Central memory CD4-positive, alpha-beta T cell (primary cell): ENCODE results near the gene INPP5A.
"Not testable (repeated sequence)": the region's sequence is repeated elsewhere in the genome, so short reads cannot be mapped to it uniquely, and the experiment has no call there.

Experiments
- DNase-seq: peaks from one replicate; pipeline ENCODE4 v3.0.0; 2022

Gene INPP5A

DNA sequence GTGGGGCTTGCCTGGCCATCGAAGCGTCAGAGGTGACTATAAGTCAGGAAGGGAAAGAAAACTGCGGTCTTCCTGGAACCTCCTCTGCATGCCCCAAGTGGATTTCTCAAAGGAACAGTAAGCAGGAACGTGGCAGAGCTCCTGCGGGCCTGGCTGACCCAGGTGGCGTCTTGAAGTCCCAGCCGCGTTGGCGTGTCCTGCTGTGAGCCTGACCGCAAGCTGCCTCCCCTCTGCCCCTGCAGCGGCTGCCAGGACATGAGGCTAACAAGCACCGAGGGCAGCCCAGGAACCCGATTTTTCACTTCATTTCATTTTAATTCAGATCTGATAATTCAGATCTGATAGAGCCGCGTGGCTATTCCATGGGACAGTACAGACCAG lies 193.0 kb downstream of the INPP5A start:
- DNase-seq, result no peak

DNA sequence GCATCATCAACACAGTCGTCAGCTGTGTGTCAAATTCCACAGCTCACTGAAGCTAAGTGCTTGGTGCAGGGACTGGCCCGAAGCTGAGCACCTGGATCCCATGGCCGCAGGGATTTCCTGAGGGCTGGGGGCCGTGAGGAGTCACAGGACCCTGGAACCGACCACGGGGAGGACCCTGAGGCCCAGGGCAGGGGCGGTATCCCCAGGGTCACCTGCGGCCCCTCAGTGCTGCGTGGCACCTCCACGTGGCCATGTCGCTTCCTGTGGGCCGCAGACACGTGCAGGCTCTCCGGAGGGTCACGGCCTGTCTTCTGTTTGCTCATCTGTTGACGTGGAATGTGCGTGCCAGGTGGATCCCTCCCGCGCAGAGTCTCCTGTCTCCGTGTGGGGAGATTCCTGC lies 194.9 kb downstream of the INPP5A start:
- DNase-seq, result no peak

DNA sequence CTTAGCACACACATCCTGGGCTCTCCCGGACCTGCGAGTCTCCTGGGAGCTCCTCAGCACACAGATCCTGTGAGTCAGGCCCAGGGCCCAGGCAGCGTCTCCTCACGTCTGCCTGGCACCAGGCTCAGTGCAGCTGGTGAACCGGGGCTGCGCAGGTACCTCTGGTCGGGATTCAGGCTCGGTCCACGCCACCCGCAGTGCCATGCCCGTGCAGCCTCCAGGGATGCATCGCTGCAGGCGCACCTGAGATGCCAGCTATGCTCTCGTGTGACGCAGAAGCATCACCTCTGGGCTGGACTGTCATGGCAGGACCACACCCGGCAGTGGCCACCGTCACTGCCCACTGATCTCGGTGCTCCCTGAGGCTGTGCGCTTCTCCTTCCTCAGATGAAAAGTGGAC lies 196.3 kb downstream of the INPP5A start:
- no peak for DNase-seq

DNA sequence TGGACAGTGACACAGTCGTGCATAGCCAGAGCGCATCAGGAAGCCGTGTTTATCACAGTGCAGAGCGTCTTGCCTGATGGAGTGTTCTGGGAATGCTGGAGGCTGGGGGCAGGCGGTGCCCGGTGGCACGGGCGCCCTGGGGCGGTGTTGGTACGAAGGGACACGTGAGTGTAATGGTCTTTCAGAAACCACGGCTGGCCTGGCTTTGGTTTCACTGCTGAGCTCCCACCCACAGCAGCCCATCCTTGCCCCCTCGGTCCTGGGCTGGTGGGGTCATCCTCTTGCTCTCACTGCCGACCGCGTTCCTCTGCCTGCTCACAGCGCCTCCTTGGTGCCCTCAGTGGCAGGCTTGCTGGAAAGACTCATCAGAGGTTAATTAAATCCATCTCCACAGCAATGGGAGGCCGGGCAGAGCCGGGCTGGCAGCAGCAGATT lies 197.8 kb downstream of the INPP5A start:
- no peak for DNase-seq

DNA sequence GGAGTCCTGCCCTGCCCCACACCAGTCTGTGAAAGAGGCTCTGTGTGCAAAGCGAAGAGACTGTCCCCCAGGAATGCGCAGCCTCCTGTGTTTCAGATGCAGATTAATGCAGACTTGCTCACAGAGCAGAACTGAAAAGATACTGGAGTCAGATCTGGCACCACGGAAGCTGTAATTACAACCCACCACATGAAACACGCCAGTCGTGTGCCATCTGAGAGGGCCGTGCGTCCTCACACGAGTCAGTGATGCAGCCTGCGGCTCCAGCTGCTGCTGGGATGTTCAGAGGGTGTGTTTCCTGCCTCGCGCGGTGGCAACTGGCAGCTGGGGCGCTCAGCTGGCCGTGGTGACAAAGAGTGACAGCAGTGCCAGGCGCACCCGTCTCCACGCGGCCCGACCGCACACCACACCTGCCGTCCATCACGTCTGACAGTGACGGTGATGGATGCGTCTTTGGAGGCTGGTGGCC lies 198.4 kb downstream of the INPP5A start:
- DNase-seq, result no peak

DNA sequence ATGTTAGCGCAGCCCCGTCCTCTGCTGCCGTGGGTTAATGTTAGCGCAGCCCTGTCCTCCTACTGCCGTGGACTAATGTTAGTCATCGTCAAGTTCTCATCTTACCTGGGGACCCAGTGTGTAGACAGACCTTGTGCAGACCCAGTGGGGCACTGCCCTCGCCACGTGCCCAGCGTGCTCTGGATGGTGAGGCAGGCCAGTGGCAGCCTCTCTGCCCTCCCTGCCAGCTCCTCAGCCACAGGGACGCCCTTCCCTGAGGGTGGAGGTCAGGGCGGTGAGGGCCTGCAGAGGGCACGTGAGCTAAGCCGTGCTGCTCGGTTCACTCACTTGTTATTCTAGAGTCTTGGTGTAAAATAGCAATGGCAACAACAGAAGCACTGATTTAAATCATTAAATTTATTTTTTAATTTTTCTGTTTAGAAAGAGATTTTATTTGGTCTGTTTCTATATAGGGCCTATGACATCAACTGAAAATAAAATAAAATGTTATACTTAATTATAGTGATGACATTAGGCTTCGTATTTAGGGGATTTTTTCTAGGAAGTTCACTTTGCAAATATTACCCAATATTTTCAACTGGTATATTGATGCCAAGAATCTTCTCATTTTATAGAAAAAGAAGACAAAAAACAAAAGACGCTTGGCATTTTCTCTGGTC lies 199.9 kb downstream of the INPP5A start:
- no peak for DNase-seq

DNA sequence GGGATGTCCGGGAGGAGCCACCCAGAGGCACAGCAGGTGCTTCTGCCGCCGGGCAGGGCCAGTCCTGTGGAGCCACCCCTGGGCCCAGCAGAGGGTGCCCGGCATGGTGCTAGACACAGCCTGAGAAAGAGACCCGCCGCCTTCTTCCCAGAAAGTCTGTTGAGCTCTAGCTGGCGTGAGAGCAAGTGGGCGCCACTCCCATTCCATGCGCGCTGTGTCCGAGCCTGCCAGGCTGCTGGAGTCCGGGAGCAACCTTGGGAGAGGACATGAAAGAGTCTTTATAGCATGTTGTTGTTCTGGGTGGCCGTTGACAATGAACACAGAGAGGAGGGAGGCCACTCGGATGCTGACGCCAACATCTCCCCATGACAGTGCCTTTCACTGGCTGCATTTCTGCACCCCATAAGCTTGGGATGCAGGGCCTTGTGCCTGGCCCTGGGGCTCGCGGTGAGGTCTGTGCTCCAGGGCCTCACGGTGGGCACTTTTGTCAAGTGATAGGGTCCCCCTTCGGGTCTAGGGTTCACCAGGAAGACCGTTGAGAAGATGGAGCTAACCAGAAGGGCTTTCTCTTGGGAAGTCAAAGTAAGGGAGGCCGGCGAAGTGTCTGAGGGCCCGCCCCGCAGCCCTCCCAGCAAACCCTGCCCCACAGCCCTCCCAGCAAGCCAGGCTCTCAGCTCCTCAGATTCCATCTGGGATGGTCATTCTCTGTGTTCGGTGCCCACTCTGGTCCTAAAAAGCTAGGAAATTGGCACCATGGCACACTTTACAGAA lies 201.1 kb downstream of the INPP5A start:
- DNase-seq, result no peak

DNA sequence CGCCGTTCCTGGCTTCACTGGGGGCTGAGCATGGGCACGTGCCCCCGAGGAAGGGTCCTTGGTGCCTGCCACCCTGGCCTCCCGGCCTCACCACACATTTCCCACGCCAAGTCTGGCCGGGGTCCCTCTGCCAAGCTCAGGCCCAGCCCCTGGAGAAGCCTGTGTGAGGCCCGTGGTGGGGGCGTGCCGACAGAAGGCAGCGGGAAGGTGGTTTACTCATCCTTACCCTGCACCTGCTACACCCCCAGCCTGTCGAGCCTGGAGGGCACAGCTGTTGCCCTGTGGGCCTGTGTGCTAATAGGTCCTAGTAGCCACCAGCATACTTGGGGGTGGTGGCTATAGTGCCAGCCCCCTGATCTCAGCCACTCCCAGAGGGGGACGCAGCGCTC lies 201.6 kb downstream of the INPP5A start:
- no peak for DNase-seq

DNA sequence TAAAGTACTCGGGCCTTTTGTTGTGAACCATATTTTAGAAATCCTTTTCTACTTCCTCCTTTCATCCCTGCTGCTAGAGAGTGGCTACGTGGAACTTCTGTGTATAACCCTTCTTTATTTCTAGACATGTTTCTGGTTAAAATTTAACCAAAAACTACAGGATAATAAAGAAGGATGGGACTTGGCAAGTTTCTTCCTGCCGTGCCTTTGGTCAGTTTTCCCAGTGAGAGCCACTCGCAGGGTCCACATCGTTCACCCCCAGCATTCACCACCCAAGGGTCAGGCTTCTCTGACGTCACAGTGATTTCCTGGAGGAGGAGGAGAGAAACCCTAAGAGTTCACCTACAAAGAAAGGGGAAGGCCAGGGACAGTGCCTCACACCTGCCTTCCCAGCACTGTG lies 203.0 kb downstream of the INPP5A start:
- DNase-seq, result no peak

DNA sequence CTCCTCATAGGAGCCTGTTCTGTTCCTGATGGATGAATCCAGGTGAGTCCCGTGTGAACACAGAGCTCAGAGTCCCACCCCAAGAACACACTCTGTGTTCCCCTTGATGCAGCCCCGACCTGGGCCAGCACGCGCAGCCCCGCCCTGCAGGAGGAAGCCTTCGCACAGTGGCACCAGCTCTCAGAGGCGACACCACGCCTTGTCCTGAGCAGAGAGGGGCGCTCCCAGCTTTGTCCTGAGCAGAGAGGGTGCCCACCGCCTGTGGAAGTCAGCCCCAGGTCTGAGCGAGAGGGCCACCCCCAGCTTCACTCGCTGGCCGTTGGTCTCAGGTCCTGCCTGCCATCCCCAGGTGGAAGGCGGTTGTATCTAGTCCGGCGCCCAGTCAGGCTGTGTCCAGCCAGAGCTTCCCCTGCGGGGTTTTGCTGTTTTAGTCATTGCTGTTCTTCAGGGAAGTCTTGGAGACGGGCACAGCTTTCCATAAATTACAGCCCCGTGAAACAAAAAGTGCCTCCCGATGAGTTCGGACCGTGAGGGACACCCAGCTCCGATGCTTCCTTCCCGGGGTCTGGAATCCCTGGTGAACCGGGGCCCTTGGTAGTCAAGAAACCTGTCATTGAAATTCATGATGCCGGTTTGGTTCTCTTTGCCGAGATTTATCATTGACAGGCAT lies 204.7 kb downstream of the INPP5A start:
- no peak for DNase-seq

DNA sequence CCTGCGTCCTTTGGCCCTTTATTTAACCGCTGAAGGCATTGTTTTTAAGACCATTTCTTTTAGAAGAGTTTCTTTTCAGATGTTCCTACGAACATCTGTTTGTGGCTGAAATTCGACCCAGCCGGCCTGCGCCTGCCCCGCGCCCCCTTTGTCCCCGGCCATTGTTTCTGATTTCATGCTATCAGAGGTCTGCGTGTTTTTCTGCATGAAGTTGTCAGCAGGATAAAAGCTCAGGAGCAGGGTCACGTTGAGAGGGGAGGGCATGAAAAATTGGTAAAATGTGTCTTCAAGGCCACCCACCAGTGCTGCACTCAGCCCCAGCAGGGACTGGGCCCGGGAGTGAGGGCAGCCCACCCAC lies 205.2 kb downstream of the INPP5A start:
- DNase-seq, result no peak

DNA sequence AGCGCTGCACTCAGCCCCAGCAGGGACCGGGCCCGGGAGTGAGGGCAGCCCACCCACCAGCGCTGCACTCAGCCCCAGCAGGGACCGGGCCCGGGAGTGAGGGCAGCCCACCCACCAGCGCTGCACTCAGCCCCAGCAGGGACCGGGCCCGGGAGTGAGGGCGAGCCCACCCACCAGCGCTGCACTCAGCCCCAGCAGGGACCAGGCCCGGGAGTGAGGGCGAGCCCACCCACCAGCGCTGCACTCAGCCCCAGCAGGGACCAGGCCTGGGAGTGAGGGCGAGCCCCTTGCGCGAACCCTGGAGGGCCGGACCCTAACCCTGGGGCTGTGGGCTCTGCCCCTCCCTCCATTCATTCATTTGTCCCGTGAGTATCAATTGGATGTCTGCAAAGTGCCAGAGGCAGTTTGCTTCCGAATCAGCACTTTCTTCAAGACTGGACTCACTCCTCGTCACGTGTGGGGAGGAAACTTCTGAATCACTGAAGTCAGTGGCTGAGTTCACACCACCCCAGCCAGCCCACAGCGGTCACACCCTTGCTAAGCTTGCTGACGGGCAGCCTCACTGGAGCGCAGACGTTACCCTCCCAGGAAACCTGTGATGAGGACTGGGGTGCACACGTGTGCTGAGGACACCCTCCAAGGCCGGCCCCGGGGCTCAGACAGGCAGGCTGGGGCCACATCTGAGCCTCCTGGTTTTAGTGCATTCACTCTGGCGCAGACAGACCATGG lies 205.8 kb downstream of the INPP5A start:
- not testable (repeated sequence) for DNase-seq

DNA sequence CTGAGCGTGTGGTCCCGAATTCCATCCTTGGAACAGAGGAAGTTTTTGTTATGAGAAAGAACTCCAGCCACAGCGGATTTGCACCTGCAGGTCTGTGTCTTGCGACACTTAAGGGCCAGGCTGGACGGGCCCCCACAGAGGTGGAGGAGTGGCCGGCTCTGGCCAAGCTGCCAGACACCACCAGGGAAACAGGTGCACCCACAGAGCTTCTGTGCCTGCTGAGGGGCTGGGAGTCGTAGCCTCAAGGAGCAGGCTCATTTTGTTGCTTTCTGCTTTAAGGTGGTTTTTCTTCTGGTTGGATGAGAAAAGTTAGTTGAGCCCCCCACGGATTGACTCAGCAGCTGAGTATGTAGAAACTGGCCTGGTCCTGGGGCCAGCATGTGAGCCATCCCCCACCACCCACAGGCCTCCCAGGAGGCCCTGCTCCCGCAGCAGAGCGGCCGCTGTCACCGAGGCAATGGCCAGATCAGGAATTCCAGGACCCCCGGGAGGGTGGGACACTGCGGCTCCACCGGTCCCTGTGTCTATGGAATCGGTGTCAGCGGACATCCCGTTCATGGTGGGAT lies 206.4 kb downstream of the INPP5A start:
- DNase-seq, result no peak

DNA sequence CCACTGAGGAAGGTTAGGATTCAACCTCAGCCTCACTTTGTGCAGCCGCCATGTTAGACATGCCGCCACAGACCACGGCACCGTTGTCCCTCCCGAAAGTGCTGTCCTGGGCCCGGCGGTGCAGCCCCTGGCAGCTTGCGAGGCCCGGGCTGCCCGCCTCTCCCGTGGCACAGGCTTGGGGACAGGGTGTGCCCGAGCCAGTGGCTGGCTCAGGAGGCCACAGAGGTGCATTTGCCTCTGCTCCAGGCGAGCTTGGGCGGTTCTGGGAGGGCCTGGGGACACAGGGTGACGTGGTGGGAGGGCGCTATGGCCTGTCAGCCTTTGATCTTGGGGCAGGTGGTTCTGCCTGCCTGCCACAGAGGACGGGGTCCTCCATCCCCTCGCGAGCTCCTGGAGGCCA lies 207.3 kb downstream of the INPP5A start:
- DNase-seq, result no peak

DNA sequence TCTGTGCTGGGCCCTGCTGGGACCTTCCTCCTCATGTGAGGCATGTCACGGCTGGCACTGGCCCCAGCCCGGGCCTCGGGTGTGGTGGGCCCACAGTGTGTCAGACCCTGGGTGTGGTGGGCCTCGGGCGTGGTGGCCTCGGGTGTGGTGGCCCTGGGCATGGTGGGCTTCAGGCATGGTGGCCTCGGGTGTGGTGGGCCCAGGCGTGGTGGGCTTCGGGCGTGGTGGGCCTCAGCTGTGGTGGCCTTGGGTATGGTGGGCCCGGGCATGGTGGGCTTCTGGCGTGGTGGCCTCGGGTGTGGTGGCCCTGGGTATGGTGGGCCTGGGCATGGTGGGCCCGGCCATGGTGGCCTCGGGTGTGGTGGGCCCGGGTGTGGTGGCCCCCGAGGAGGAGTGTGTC lies 207.9 kb downstream of the INPP5A start:
- no peak for DNase-seq

DNA sequence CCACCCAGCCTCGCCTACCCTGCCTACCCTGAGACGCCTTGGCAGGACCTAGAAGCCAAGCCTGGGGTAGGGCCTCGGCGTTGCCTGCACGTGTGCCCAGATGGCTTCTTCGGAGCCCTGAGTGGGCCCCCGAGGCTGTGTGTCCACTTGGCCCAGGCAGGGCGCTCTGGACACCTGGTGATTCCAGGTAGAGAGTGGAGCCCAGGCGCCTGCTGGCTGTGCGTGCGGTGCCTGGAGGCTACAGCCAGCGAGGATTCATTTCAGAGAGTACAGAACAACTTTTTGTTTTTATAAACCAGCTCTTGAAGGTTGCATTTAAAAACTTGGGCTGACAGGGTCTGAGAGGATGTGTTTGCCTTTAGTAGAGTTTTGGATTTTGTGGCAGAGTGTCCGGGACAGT lies 208.4 kb downstream of the INPP5A start:
- DNase-seq, result no peak

DNA sequence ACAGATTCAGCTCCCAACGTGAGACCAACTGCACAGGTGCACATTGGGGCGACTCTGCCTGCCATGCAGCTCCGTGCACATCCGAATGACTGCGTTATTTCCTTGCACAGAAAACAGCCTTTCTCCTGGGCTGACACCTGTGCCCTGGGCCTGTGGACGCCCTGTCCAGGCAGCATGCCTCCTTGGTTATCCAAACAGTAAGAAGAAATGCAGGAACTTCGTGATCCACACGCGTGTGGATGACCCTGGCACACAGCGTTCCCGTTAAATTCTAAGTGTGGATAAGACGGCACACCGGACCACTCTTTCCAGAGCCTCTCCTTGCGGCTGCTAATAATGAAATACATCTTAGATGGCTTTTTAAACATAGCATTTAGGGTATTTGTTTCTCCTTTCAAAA lies 208.8 kb downstream of the INPP5A start:
- no peak for DNase-seq

DNA sequence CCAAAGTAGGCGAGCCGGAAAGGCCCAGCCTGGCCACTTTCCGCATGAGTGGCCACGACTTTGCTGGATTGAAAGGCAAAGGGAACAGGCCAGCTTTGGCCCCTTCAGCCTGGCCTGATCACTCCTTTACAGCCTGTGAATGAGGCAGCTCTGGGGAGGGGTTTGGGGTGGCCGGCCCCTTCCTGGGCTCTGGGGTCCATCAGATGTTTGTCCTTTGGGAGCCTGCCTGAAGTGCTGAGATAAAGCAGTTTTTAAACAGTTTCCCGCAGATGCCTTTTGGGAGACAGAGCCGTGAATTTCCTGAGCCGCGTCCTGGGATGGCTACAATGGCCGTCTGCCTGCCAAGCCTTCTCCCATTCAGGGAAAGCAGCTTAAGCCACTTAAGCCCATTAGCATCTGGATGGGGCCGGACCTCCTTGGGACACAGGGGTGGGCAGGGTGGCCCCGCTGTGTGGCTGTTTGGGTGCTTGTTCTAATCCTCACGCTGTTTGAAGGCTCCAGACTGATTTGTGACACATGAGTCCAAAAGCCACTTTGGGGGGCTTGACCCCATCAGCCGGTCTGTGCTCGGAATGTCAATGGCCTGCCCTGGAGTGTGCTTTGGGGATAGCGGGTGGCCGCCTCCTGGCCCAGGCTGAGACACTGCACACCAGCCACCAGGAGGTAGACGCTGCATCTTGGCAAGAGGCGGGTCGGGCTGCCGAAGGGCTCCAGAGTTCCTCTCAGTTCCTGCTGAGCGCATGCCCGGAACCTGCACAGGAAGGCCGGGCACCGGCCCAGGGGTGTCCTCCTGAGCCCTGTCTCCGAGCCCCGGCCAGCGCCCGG lies 209.4 kb downstream of the INPP5A start:
- no peak for DNase-seq

DNA sequence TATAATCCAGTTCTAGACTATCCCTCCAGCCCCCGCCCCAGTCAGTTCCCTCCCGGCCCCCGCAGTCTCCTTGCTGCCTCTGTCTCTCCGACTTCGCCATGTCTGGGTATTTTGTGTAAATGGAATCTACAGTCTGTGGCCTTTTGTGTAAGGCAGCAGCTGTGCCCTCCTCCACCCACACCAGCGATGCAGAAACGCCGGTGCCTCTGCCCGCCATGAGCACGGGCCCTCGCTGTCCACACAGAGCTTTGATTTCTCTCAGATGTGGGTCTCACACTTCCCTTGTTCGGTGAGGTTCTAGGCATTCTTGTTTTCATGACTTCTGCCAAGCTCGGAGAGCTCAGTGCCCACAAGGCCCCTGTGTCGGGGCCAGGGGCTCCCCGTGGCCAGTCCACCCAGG lies 210.5 kb downstream of the INPP5A start:
- DNase-seq, result no peak

DNA sequence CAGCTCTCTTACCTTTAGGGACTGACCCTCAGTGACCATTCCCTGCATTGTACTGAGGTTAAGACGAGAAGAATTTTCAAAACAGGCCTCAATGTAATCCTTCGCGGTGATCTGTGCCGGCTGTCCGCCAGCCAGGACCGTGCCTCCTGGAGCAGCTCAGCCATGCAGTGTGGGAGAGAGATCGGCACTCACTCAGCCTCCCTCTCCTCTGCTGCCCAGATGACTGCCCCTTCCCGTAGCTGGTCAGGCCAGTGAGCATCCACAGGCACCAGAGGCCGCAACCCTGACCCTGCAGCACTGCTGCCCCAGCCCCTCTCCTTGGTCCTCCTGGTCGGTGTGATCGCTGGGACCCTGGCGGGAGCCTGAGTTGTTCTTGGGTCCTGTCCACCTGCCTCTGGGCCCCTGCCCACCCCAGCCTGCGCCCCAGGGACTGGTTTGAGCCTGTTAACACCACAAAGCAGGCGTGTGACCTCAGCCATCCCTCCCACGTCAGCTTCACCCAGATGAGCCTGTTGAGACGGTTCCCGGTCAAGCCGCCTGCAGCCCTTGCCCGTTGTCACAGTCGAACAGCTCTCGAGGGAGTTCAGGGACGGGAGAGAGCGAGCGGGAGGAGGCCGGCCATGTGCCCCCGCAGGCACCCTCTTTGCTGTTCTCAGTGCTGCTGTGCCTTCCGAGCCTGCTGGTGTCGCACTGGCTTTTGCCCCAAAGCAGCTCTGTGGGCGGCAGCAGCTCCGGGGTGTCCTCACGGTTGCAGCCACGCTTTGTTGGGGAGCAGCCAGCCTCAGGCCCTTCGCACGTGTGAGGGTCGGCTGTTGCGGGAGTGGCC lies 211.2 kb downstream of the INPP5A start:
- no peak for DNase-seq

DNA sequence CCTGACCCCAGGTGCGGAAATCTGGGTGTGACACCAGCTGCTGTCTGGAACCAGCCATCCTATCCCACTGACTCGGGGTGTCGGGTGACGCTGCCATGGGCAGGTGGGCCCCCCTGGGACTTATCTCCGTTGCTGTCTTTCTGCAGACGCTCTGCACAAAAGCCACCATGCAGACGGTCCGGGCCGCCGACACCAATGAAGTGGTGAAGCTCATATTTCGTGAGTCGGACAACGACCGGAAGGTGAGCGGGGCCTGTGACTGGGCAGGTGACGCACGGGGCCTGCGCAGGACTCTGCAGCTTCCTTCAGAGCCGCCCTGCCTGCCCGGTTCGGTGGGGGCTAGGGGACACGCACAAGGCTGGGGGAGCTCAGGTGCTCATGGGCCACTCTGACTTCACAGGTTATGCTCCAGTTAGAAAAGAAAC lies 211.8 kb downstream of the INPP5A start:
- DNase-seq, result no peak
